SJCRH30 (cell line): ENCODE results near the gene STAC. TPM values are rescaled to one million over a fixed set of nuclear protein-coding genes. Genes with fewer than 3 reads are reported as not detected.
"Not testable (repeated sequence)": the region's sequence is repeated elsewhere in the genome, so short reads cannot be mapped to it uniquely, and the experiment has no call there.

Experiments used
- DNase-seq, 2 experiments: peaks; one replicate each; pipeline ENCODE4 v3.0.0-alpha.2; 2015 to 2020
- H3K27ac ChIP-seq: fragments of 250-450 bp; sonication (Bioruptor Pico); 2 replicates; pipeline ENCODE4 v1.5.1; 2020; ENCODE audit warnings: mild to moderate bottlenecking, moderate library complexity
- H3K27me3 ChIP-seq: fragments of 250-450 bp; sonication (Bioruptor Pico); 2 replicates; pipeline ENCODE4 v1.5.1; 2020; ENCODE audit warnings: mild to moderate bottlenecking, moderate library complexity
- H3K36me3 ChIP-seq: fragments of 250-450 bp; sonication (Bioruptor Pico); 2 replicates; pipeline ENCODE4 v1.5.1; 2020; ENCODE audit warnings: mild to moderate bottlenecking, moderate library complexity
- H3K4me1 ChIP-seq: fragments of 250-450 bp; sonication (Bioruptor Pico); 2 replicates; pipeline ENCODE4 v1.5.1; 2020; ENCODE audit warnings: mild to moderate bottlenecking, moderate library complexity
- H3K4me3 ChIP-seq: fragments of 250-450 bp; sonication (Bioruptor Pico); 2 replicates; pipeline ENCODE4 v1.5.1; 2020; ENCODE audit warnings: mild to moderate bottlenecking, moderate library complexity
- H3K9me3 ChIP-seq: fragments of 250-450 bp; sonication (Bioruptor Pico); replicated peaks from 2 replicates; pipeline ENCODE4 v1.5.1; 2020; ENCODE audit warnings: mild to moderate bottlenecking, moderate library complexity
- total RNA-seq: library from RNA; depleted of rRNA; stranded (reverse); fragments of >200 nt; shearing (Covaris generic); gene quantifications from 2 replicates; pipeline ENCODE4 v1.2.3, GENCODE V29; 2014

Gene STAC
- total RNA-seq, 1 experiment from 2014 or later, result not detected

DNA sequence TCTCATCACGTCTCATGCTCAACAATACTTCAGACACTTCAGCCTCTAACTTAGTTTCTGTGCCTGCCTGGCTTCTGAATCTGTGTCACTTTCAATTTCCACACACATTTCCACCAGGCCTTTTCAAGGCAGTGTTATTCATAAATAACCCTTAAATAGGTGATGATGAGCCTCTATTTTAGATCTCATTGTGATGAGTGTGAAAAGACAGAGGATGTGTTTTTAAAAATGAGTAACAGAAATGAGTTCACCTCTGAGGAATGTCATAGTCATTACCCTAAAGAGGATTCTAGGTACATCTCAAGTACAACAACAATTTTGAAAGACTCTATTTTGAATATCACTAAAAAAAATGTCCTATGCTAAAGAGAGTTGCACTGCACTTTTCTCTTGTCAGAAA is 64.6 kb downstream of the STAC start:
- H3K27me3 ChIP-seq, result no peaks in the 10 kb centered on the region
- no peak overlapping the region for H3K27ac ChIP-seq
- no peaks in the 10 kb centered on the region for H3K4me1 ChIP-seq
- no peaks in the 10 kb centered on the region for H3K36me3 ChIP-seq
- H3K4me3 ChIP-seq, result no peak overlapping the region
- H3K9me3 ChIP-seq, result no peaks in the 10 kb centered on the region
- no peak for DNase-seq

DNA sequence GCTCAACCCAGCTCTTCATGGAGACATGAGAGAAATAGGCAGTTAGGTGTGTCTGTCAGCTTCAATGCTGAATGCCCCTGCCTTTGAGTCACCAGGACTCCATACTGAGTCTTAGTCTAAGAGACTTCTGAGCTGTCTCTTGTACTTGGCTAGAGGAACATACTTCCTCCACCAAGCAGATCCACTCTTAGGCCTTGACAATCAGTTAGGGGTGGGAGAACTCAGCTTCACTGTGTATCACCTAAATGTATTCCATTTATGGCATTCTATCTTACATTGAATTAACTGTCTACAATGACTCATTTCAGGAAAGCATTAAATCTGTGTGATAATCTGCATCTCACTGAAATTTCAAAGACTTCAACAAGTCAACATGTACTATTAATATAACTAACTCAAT is 66.0 kb downstream of the STAC start:
- no peaks in the 10 kb centered on the region for H3K27me3 ChIP-seq
- no peaks in the 10 kb centered on the region for H3K9me3 ChIP-seq
- H3K4me3 ChIP-seq, result no peak overlapping the region
- no peaks in the 10 kb centered on the region for H3K36me3 ChIP-seq
- no peaks in the 10 kb centered on the region for H3K4me1 ChIP-seq
- no peak for DNase-seq
- H3K27ac ChIP-seq, result no peak overlapping the region

DNA sequence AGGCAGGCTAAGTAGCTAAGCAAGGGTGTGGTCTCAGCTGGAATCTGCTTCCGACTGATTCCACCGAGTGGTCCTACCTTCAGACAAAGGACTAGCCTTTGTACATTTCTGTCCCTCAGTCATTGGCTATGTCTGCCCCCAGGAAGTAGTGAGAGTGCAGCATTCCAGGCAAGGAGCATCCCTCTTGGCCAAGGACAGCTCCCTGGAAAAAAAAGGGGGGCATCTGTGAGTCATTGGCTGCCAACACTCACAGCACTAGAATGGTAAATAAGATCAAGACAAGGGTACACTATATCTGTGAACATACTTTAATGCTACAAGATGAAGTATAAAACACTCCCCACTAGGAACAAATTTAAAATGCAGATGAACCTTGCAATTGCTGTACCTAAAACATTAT is 66.8 kb downstream of the STAC start:
- DNase-seq, result no peak
- H3K9me3 ChIP-seq, result no peaks in the 10 kb centered on the region
- H3K27ac ChIP-seq, result no peak overlapping the region
- no peaks in the 10 kb centered on the region for H3K27me3 ChIP-seq
- H3K36me3 ChIP-seq, result no peaks in the 10 kb centered on the region
- no peak overlapping the region for H3K4me3 ChIP-seq
- H3K4me1 ChIP-seq, result no peaks in the 10 kb centered on the region

DNA sequence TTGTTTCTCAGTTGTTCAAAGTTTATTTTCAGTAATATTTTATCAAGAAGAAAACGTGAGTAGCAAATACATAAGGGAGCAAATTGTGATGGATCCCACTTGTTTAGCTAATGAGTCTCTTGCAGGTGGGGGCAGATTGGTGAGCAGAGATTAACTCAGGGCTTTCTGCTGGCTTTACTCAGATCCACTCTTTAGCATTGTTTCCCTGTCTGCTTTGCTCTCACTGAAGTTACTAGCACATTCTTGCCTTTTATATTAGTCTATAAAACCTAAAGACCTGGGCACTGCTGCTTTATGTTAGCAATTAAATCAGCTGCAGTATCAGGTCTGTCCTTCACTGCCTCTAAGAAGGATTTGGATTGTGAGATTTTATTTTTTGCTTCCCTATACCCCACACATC is 71.5 kb downstream of the STAC start:
- Histone ChIP-seq H3K27me3 (no peaks in the 10 kb centered on the region), H3K36me3 (no peaks in the 10 kb centered on the region), H3K9me3 (no peaks in the 10 kb centered on the region), H3K4me3 (no peak overlapping the region), H3K4me1 (no peaks in the 10 kb centered on the region), H3K27ac (no peak overlapping the region)
- no peak for DNase-seq

DNA sequence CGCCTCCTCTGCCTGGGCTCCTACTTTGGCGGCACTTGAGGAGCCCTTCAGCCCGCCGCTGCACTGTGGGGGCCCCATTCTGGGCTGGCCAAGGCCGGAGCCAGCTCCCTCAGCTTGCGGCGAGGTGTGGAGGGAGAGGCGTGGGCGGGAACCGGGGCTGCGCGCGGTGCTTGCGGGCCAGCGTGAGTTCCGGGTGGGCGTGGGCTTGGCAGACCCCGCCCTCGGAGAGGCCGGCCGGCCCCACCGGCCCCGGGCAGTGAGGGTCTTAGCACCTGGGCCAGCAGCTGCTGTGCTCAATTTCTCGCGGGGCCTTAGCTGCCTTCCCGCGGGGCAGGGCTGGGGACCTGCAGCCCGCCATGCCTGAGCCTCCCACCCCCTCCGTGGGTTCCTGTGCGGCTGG is 72.9 kb downstream of the STAC start:
- H3K27ac ChIP-seq, H3K9me3 ChIP-seq, DNase-seq, H3K4me3 ChIP-seq, H3K27me3 ChIP-seq, H3K36me3 ChIP-seq, H3K4me1 ChIP-seq: not testable (repeated sequence)

DNA sequence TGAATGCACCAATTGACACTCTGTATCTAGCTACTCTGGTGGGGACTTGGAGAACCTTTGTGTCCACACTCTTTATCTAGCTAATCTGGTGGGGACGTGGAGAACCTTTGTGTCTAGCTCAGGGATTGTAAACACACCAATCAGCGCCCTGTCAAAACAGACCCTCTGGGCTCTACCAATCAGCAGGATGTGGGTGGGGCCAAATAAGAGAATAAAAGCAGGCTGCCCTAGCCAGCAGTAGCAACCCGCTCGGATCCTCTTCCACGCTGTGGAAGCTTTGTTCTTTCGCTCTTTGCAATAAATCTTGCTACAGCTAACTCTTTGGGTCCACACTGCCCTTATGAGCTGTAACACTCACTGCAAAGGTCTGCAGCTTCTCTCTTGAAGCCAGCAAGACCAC is 73.6 kb downstream of the STAC start:
- H3K36me3 ChIP-seq, H3K27ac ChIP-seq, H3K4me1 ChIP-seq, H3K27me3 ChIP-seq, H3K4me3 ChIP-seq, H3K9me3 ChIP-seq, DNase-seq: not testable (repeated sequence)

DNA sequence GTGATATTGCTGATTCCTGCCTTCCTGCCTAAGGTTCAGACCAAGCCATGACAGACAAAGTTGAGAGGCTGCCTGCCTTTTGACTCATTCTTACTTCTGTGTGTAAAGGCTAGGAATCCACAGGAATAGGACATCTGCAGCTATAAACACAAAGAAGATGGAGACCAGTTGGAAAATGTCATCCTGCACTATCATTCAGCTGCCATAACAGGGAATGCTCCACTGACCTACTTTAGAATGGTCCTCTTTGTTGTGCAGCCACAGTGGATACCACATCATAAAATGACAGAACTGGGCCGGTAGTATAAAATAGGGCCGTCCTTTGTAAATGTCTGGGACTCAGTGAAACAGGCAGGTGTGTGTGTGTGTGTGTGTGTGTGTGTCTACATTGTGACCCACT is 75.1 kb downstream of the STAC start:
- Histone ChIP-seq H3K9me3 (no peaks in the 10 kb centered on the region), H3K27ac (no peak overlapping the region), H3K4me1 (no peaks in the 10 kb centered on the region), H3K27me3 (no peaks in the 10 kb centered on the region), H3K4me3 (no peak overlapping the region), H3K36me3 (no peaks in the 10 kb centered on the region)
- no peak for DNase-seq

DNA sequence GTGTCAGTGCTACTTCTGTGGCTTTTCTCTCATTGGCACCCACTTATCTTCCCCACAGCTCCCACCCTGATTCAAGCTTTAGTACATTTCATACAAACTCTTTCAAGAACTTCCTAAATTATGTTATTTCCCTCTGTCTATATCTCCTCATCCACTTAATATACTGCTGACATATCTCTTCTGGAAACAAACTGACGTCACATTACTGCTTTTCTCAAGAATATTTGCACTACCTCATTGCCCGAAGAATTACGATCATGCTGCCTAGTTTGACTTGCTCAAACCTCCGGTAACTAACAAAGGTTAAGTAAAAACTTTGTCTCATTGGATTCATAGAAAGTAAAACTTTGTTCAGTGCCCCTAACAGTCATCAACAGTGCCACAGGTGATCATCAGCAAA is 76.5 kb downstream of the STAC start:
- Histone ChIP-seq H3K4me3 (no peak overlapping the region), H3K27ac (no peak overlapping the region), H3K36me3 (no peaks in the 10 kb centered on the region), H3K27me3 (no peaks in the 10 kb centered on the region), H3K9me3 (no peaks in the 10 kb centered on the region), H3K4me1 (no peaks in the 10 kb centered on the region)
- DNase-seq, result no peak

DNA sequence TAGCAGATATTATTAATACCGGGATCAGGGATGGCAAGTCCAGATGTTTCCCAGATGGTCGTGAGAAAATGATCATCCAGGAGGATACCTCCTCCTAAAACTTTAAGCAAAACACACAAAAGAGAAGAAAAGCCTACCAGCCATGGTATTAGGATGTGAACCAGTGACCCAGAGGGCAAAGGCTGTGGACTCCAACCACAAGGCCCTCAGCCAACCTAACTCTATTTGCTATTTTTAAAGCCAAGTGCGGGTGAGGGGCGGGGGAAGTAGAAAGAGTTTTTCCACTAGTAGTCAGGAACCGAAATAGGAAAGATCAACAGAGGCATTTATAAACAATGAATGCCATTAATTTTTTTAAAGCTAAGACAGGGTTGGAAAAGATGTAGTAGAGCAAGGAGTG is 77.4 kb downstream of the STAC start:
- no peak overlapping the region for H3K4me3 ChIP-seq
- H3K27me3 ChIP-seq, result no peaks in the 10 kb centered on the region
- no peaks in the 10 kb centered on the region for H3K9me3 ChIP-seq
- H3K36me3 ChIP-seq, result no peaks in the 10 kb centered on the region
- DNase-seq, result no peak
- H3K4me1 ChIP-seq, result no peaks in the 10 kb centered on the region
- H3K27ac ChIP-seq, result no peak overlapping the region

DNA sequence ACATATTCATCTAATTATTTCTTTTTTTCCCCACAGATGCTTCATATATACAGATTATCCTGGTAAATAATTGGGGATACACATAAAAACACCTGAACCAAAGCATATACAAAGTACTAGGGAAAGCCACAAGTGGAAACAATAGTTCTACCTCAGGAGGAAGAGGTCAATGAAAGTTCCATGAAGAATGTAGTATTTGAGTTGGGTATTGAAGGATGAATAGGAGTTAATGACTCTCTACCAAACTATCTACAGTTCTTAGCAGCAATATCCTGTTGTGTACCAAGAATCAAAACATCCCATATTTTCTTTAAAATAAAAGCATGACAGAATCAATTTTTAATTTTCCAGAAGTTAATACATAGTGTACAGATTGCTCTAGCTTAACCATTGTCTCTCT is 78.9 kb downstream of the STAC start:
- no peaks in the 10 kb centered on the region for H3K36me3 ChIP-seq
- no peaks in the 10 kb centered on the region for H3K4me1 ChIP-seq
- no peak overlapping the region for H3K27ac ChIP-seq

DNA sequence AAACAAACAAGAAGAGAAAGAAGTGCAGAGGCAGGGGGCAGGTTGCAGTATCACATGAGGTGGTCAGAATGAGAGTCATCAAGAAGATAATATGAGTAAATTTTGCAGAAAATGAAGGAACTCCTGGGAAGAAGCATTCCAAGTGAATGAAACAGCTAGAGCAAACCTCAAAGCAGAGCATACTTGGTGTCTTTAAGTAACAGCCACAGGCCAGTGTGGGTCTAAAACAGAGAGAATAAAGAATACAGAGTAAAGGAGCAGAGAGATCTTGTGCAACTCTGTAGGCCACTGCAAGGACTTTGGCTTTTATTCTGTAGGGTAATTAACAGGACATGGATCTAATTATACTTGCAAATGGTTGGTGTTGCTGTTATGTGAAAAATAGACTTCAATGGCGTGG is 81.3 kb downstream of the STAC start:
- DNase-seq, result no peak
- H3K4me1 ChIP-seq, result no peaks in the 10 kb centered on the region
- no peak overlapping the region for H3K27ac ChIP-seq
- no peaks in the 10 kb centered on the region for H3K9me3 ChIP-seq
- H3K27me3 ChIP-seq, result no peaks in the 10 kb centered on the region
- H3K36me3 ChIP-seq, result no peaks in the 10 kb centered on the region
- no peak overlapping the region for H3K4me3 ChIP-seq

More for the DNA sequence above, 78.9 kb downstream of the STAC start:
- Histone ChIP-seq H3K4me3 (no peak overlapping the region), H3K9me3 (no peaks in the 10 kb centered on the region), H3K27me3 (no peaks in the 10 kb centered on the region)
- DNase-seq, result no peak

DNA sequence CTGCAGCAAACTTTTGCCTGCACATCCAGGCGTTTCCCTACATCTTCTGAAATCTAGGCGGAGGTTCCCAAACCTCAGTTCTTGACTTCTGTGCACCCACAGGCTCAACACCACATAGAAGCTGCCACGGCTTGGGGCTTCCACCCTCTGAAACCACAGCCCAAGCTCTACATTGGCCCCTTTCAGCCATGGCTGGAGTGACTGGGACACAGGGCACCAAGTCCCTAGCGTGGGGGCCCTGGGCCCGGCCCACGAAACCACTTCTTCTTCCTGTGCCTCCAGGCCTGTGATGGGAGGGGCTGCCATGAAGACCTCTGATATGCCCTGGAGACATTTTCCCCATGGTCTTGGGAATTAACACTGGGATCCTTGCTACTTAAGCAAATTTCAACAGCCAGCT is 91.7 kb downstream of the STAC start:
- H3K4me3 ChIP-seq, H3K27me3 ChIP-seq, H3K9me3 ChIP-seq, H3K4me1 ChIP-seq, H3K27ac ChIP-seq, DNase-seq, H3K36me3 ChIP-seq: not testable (repeated sequence)

DNA sequence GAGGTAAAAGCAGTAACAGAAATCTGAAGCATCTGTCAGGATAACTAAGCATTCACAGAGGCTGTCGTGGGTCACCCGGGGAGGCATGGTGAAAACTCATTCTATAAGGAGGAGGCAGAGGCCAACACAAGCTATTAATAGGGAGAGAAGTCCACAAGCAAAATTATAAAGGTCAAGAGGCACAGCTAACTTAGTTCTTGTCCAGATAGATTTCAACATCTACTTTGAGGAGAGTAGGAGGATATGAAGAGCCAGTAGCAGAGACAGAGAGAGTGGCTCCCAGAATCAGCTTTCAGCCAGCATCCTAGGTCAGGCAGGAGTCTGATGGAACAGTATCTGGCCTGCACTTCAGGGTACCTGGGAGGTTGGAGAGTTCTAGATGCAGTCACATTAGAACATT is 95.3 kb downstream of the STAC start:
- no peaks in the 10 kb centered on the region for H3K27me3 ChIP-seq
- no peaks in the 10 kb centered on the region for H3K36me3 ChIP-seq
- H3K4me1 ChIP-seq, result no peaks in the 10 kb centered on the region
- no peaks in the 10 kb centered on the region for H3K9me3 ChIP-seq
- DNase-seq, result no peak
- H3K27ac ChIP-seq, result no peak overlapping the region
- H3K4me3 ChIP-seq, result no peak overlapping the region

DNA sequence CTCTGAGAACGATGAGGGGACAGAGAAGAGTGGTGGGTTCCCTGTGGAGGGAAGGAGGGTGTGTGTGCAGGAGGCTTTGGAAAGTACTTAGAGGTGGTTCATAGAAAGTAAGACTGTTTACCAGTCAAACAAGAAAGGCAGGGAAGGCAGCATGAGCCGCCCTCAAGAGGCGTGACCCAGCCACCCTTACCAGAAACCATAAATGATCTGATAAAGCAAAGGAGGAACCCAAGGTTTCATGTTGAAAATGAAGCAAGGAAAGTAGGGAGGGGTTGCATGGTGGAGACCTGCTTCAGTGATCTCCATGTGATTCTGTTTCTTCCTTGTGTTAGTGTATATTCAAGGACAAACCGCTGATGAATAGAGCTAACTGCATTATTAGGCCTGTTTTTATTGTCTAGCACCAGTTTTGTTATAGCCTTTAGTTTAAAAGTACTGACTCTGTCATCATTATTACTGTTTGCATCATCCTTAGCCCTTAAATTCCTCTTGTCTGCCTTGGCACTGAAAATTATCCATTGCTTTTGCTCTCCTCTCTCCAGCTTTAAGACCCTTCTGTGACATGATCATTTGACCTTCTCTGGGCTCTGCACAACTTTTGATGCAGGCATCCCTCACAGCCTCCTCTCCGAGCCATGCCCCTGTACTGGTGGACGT is 96.1 kb downstream of the STAC start:
- no peaks in the 10 kb centered on the region for H3K27me3 ChIP-seq
- no peak for DNase-seq
- H3K4me1 ChIP-seq, result no peaks in the 10 kb centered on the region
- H3K27ac ChIP-seq, result no peak overlapping the region
- no peaks in the 10 kb centered on the region for H3K36me3 ChIP-seq
- H3K4me3 ChIP-seq, result no peak overlapping the region
- no peaks in the 10 kb centered on the region for H3K9me3 ChIP-seq

DNA sequence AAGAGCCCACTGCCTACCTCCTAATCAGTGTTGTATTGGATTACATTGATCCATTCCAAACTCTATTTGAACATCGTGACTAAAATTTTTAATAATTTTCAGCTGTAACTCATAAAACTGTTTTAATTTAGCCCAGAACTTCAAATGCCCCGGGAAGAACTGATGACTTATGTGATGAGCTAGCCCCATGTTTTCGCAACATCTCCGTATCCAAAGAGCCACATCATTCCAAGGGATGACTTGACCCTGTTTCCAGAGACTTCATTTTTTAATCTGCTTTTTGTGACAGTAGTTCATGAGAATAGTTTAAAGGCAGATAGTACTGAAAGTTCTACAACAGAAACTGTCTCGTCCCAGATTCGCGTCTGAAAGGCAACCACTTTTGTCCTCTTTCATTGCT is 97.4 kb downstream of the STAC start:
- H3K36me3 ChIP-seq, result no peaks in the 10 kb centered on the region
- no peak for DNase-seq
- no peaks in the 10 kb centered on the region for H3K27me3 ChIP-seq
- no peaks in the 10 kb centered on the region for H3K9me3 ChIP-seq
- H3K4me3 ChIP-seq, result no peak overlapping the region
- no peak overlapping the region for H3K27ac ChIP-seq
- no peaks in the 10 kb centered on the region for H3K4me1 ChIP-seq

DNA sequence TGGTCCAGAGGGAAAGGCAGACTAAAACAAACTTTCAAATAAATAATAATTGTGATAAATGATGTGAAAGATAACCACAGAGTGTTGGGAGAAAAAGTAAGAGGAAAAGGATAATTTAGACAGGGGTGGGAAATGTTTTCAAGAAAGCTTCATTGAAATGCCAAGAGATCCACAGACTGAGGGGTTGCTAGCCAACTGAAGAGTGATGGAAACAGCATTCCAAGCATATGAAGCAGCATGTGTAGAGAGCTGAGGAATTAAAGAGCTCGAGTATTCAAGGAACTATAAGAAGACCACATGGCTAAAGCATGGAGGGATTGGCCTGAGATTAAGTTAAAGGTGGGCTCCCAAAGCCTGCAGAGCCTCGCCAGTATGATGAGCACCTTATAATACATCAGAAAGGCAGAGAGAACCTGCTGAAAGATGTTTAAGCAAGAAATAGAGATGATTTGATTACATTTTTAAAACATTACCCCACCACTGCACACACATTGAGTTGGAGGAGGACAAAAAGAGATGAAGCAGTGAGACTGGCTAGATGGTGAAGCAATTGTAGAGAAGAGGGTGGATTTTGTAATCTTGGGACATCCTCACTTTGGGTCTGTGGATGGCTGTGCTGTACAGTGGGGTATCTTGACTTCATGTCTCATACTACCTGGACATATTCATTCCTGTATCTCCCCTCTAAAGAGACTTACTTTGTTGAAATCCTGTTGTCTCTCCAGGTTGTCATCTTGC is 100.8 kb downstream of the STAC start:
- no peak for DNase-seq

More for the DNA sequence above, 100.8 kb downstream of the STAC start:
- Histone ChIP-seq H3K4me3 (no peak overlapping the region), H3K4me1 (no peaks in the 10 kb centered on the region), H3K9me3 (no peaks in the 10 kb centered on the region), H3K27ac (no peak overlapping the region), H3K27me3 (no peaks in the 10 kb centered on the region), H3K36me3 (no peaks in the 10 kb centered on the region)
